OCI-LY1 (cell line): ENCODE results near the gene CNTNAP5.

Experiments
- EZH2 ChIP-seq: fragments of 200-600 bp; sonication (generic), shearing (Covaris generic); IDR thresholded peaks from 2 replicates; pipeline ENCODE4 v1.8.0; 2017; ENCODE audit warnings: borderline replicate concordance, mixed run types, mild to moderate bottlenecking, antibody characterized with exemption, low read length, moderate library complexity, mixed read lengths
- TF ChIP-seq, protein P1 (sequence below): fragments of 200-600 bp; sonication (generic), shearing (Covaris generic); IDR thresholded peaks from 2 replicates; pipeline ENCODE4 v1.5.1; 2017; ENCODE audit warnings: mild to moderate bottlenecking, antibody characterized with exemption, low read length, moderate library complexity, mixed read lengths

DNA sequence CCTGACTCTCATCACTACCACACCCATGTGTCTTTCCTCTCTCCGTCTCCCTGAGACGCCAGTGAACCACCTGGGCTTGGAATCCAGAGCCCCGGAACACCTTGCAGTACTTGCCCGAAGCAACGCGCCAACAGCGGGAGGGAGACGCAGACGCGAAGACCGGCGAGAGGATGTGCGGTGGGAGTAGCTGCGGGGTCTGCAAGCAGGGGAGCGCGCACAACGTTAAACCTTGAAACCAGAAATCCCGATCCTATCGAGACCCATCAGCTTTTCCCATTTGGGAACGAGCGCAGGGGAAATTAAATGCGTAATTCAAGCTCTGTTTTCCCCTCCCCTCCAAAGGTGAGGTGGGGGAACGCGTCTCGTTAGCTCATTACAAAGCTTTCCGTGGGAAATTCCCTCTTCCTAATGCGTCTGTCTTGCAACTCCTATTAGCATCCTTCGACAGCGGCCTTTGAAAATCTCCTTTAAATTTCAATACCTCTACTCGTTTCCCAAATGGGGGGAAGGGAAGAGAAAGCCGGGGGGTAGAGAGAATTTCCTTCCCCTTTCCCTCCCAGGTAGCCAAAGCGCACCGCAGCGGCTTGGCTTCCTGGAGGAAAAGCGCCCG lies 421 bp upstream of the CNTNAP5 start:
- TF ChIP-seq, protein P1, sequence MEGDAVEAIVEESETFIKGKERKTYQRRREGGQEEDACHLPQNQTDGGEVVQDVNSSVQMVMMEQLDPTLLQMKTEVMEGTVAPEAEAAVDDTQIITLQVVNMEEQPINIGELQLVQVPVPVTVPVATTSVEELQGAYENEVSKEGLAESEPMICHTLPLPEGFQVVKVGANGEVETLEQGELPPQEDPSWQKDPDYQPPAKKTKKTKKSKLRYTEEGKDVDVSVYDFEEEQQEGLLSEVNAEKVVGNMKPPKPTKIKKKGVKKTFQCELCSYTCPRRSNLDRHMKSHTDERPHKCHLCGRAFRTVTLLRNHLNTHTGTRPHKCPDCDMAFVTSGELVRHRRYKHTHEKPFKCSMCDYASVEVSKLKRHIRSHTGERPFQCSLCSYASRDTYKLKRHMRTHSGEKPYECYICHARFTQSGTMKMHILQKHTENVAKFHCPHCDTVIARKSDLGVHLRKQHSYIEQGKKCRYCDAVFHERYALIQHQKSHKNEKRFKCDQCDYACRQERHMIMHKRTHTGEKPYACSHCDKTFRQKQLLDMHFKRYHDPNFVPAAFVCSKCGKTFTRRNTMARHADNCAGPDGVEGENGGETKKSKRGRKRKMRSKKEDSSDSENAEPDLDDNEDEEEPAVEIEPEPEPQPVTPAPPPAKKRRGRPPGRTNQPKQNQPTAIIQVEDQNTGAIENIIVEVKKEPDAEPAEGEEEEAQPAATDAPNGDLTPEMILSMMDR: no peak
- no peak for TF ChIP-seq EZH2
